ENCODE results near the gene HSPBAP1. TPM values are rescaled to one million over a fixed set of nuclear protein-coding genes. Genes with fewer than 3 reads are reported as not detected.

Gene HSPBAP1
- 3.9 TPM for polyA plus RNA-seq (2013, experiment 1 of 2; ENCODE audit: insufficient read length)
- 3.1 TPM for polyA plus RNA-seq (2013, experiment 2 of 2; ENCODE audit: insufficient read length)

- peak; percentile 87 for DNase-seq
Measured at GRCh38 chr3:122793568-122794416, at the start of gene HSPBAP1. Gene HSPBAP1 (minus strand): TSS chr3:122793831. CDS start chr3:122793680, 151 bp downstream.

- no peak for DNase-seq
Measured at GRCh38 chr3:122835590-122835989, 42.0 kb upstream of the HSPBAP1 start.

GRCh38 chr3:122828281-122828680 lies 34.6 kb upstream of the HSPBAP1 start:
- no peak for DNase-seq

GRCh38 chr3:122826278-122826677 lies 32.6 kb upstream of the HSPBAP1 start:
- DNase-seq: no peak

- no peak for DNase-seq
Measured at GRCh38 chr3:122825460-122825859, 31.8 kb upstream of the HSPBAP1 start.

GRCh38 chr3:122824465-122825381 lies 31.1 kb upstream of the HSPBAP1 start:
- no peak for DNase-seq

- DNase-seq: no peak
Measured at GRCh38 chr3:122816587-122816986, 23.0 kb upstream of the HSPBAP1 start.

GRCh38 chr3:122810734-122811133 lies 17.1 kb upstream of the HSPBAP1 start:
- no peak for DNase-seq

- no peak for DNase-seq
Measured at GRCh38 chr3:122803977-122804376, 10.3 kb upstream of the HSPBAP1 start.

GRCh38 chr3:122802323-122802722 lies 8.7 kb upstream of the HSPBAP1 start:
- no peak for DNase-seq

GRCh38 chr3:122800706-122801237 lies 7.1 kb upstream of the HSPBAP1 start:
- no peak for DNase-seq

GRCh38 chr3:122800031-122800430 lies 6.4 kb upstream of the HSPBAP1 start:
- no peak for DNase-seq

- DNase-seq: no peak
Measured at GRCh38 chr3:122799322-122799721, 5.7 kb upstream of the HSPBAP1 start.

- peak; percentile 19 for DNase-seq
Measured at GRCh38 chr3:122797291-122797690, 3.7 kb upstream of the HSPBAP1 start.

GRCh38 chr3:122795674-122796195 lies 2.1 kb upstream of the HSPBAP1 start:
- DNase-seq: no peak

GRCh38 chr3:122794779-122795673 lies 1.4 kb upstream of the HSPBAP1 start, which contains the start of gene SLC49A4:
Gene SLC49A4 (plus strand): TSS chr3:122795069. CDS start chr3:122795193, 124 bp downstream.
- peak; percentile 79 for DNase-seq

- DNase-seq: no peak
Measured at GRCh38 chr3:122794483-122794778, 800 bp upstream of the HSPBAP1 start.

- DNase-seq: no peak
Measured at GRCh38 chr3:122789585-122790273, 3.9 kb downstream of the HSPBAP1 start.

GRCh38 chr3:122787872-122788271 lies 5.8 kb downstream of the HSPBAP1 start:
- no peak for DNase-seq

- peak; percentile 55 for DNase-seq
Measured at GRCh38 chr3:122786066-122786465, 7.6 kb downstream of the HSPBAP1 start.

GRCh38 chr3:122785231-122785630 lies 8.4 kb downstream of the HSPBAP1 start:
- no peak for DNase-seq
